ENCODE data around the gene UQCR11.

UQCR11 gene

DNA sequence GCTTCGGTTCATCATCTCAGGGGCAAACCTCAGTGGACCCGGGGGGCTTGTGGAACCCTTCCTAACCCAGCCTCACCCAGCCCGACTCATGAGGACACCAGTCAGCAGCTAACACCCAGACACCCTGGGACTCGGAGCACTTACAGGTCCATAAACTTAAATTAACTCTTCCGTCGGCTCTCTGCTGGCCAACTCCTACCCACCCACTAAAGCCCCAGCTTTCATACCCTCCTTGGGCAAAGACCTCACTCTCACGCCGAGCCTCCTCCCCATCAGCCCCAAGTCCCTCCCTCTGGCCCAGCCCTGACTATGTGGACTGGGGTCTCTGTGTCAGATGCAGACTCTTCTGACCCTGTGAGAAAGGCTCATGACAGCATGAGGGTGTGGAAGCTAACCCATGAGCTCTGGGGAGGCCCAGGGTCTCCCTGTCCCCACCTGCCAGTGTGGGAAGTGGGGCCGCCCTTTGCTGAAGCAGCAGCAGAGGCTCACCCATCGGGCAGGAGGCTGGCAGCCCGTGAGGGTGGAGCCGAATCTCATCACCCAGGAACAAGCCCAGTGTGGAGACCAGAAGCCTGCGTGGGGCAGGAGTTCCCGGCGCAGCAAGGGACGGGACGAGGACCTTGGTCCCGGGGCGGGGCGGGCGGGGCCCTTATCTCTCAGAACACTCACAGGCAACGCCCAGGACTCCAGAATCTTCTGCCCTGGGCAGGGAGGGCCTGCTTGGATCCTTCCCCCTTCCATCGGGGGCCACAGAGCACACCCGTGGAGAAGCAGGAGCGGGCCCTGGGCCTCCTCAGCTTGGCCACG is 27.4 kb upstream of the UQCR11 start:
- H3K9me3 ChIP-seq (ENCODE audit: control insufficient read depth, insufficient read depth, low read length), result no peaks in the 10 kb centered on the region
- H3K36me3 ChIP-seq (ENCODE audit: control insufficient read depth, insufficient read depth, low read length), result peaks cover 67% of the 10 kb centered on the region
- no peak overlapping the region for H3K4me3 ChIP-seq (ENCODE audit: low read depth, low read length)
- no peak overlapping the region for H3K9ac ChIP-seq (ENCODE audit: low read depth, low read length)
- H3K27ac ChIP-seq (ENCODE audit: low read depth, low read length), result no peak overlapping the region
- no peaks in the 10 kb centered on the region for H3K4me1 ChIP-seq (ENCODE audit: control insufficient read depth, insufficient read depth, low read length)
- H3K27me3 ChIP-seq (ENCODE audit: control insufficient read depth, insufficient read depth, low read length), result no peaks in the 10 kb centered on the region

DNA sequence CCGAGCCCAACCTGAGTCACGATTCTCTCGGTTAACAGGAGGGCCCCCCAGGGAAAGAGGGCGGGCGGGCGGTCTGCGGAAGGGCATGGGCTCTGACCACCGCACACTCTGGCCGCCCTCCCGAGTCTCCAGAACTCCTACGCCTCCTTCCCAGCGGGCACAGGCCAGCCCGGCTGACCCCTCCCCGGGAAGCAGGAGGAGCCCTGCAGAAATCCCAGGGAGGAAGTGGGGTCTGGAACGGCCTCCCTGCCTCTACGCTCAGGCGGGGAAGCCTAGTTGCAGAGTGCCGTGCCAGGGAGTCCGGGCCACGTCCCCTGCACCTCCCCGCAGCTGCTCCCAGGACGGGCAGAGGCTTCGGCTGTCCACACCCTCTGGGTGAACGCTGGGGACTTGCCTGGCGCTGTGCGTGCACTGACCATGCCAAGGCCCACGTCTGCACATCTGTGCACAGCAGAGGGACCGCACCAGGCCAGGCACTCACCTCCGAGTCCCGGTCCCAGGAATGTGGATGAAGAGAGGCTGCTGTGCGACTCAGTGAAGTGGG is 26.4 kb upstream of the UQCR11 start:
- H3K36me3 ChIP-seq (ENCODE audit: control insufficient read depth, insufficient read depth, low read length), result peaks cover 64% of the 10 kb centered on the region

DNA sequence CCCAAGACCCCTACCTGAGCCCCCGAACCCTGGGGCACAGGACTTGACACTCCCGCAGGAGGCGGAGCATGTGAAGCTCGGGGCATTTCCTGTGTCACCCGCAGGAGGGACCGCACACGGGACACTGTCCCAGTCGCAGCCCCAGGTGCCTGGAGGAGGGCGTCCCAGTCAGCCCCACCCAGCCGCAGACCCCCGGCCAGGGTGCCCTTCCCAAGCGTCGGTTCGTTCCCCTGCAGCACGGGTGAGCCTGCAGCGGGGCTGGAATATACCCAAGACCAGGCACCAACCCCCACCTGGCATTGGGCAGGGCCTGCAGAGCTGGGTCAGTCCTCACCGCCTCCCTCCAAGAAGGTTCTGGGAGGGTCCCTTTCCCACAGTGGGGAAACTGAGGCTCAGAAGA is 25.5 kb upstream of the UQCR11 start:
- H3K36me3 ChIP-seq (ENCODE audit: control insufficient read depth, insufficient read depth, low read length), result peaks cover 61% of the 10 kb centered on the region
- H3K9ac ChIP-seq (ENCODE audit: low read depth, low read length), result no peak overlapping the region
- H3K27ac ChIP-seq (ENCODE audit: low read depth, low read length), result no peak overlapping the region

More for the DNA sequence above, 26.4 kb upstream of the UQCR11 start:
- Histone ChIP-seq H3K9me3 (ENCODE audit: control insufficient read depth, insufficient read depth, low read length) (no peaks in the 10 kb centered on the region), H3K27ac (ENCODE audit: low read depth, low read length) (no peak overlapping the region), H3K9ac (ENCODE audit: low read depth, low read length) (no peak overlapping the region), H3K27me3 (ENCODE audit: control insufficient read depth, insufficient read depth, low read length) (no peaks in the 10 kb centered on the region), H3K4me3 (ENCODE audit: low read depth, low read length) (no peak overlapping the region), H3K4me1 (ENCODE audit: control insufficient read depth, insufficient read depth, low read length) (no peaks in the 10 kb centered on the region)

DNA sequence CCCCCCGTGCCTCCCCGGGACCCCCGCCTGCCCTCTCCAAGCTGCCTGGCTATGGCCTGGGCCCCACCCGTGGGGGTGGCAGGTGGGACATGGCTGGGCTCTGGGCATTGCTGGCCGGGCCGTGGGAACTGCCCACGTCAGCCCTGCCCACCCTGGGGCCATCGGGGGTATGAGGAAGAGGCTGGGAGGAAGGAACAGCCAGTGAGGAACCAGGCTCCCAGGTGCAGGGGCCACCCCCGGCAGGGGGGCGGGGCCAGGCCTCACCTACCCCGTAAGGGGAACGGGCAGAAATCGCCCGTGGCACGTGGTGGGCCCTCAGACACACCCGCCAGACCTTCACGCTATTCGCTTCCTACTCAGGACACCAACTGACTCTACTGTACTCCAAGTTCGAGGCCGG is 24.8 kb upstream of the UQCR11 start:
- no peak overlapping the region for H3K4me3 ChIP-seq (ENCODE audit: low read depth, low read length)
- no peaks in the 10 kb centered on the region for H3K9me3 ChIP-seq (ENCODE audit: control insufficient read depth, insufficient read depth, low read length)
- peaks cover 58% of the 10 kb centered on the region for H3K36me3 ChIP-seq (ENCODE audit: control insufficient read depth, insufficient read depth, low read length)
- H3K9ac ChIP-seq (ENCODE audit: low read depth, low read length), result no peak overlapping the region
- H3K4me1 ChIP-seq (ENCODE audit: control insufficient read depth, insufficient read depth, low read length), result no peaks in the 10 kb centered on the region
- H3K27me3 ChIP-seq (ENCODE audit: control insufficient read depth, insufficient read depth, low read length), result no peaks in the 10 kb centered on the region
- H3K27ac ChIP-seq (ENCODE audit: low read depth, low read length), result no peak overlapping the region

More for the DNA sequence above, 25.5 kb upstream of the UQCR11 start:
- Histone ChIP-seq H3K4me1 (ENCODE audit: control insufficient read depth, insufficient read depth, low read length) (no peaks in the 10 kb centered on the region), H3K9me3 (ENCODE audit: control insufficient read depth, insufficient read depth, low read length) (no peaks in the 10 kb centered on the region), H3K27me3 (ENCODE audit: control insufficient read depth, insufficient read depth, low read length) (no peaks in the 10 kb centered on the region), H3K4me3 (ENCODE audit: low read depth, low read length) (no peak overlapping the region)

DNA sequence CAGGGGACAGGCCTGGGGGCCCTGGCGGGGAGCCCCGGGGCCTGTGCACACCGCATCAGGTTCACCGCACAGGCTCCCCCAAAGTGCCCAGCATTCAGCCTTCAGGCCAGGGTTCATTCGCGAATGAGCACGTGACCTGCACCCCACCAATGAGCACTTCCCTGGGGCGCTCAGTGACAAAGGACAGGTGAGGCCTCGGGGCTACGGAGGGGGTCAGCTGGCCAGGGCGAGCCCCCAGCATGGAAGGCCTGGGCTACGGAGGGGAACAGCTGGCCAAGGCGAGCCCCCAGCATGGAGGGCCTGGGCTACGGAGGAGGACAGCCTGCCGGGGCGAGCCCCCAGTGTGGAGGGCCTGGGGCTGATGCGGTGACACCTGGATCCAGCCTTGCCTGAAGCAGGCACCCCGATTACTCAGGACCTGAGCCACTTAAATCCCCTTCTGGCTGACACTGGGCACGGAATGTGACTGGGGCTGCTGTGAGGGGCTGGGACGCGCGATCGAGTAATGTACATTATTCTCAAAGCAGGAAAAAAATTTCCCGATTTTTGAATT is 24.1 kb upstream of the UQCR11 start:
- Histone ChIP-seq H3K27me3 (ENCODE audit: control insufficient read depth, insufficient read depth, low read length) (no peaks in the 10 kb centered on the region), H3K9ac (ENCODE audit: low read depth, low read length) (no peak overlapping the region), H3K27ac (ENCODE audit: low read depth, low read length) (no peak overlapping the region), H3K4me3 (ENCODE audit: low read depth, low read length) (no peak overlapping the region), H3K36me3 (ENCODE audit: control insufficient read depth, insufficient read depth, low read length) (peaks cover 57% of the 10 kb centered on the region), H3K4me1 (ENCODE audit: control insufficient read depth, insufficient read depth, low read length) (no peaks in the 10 kb centered on the region), H3K9me3 (ENCODE audit: control insufficient read depth, insufficient read depth, low read length) (no peaks in the 10 kb centered on the region)

DNA sequence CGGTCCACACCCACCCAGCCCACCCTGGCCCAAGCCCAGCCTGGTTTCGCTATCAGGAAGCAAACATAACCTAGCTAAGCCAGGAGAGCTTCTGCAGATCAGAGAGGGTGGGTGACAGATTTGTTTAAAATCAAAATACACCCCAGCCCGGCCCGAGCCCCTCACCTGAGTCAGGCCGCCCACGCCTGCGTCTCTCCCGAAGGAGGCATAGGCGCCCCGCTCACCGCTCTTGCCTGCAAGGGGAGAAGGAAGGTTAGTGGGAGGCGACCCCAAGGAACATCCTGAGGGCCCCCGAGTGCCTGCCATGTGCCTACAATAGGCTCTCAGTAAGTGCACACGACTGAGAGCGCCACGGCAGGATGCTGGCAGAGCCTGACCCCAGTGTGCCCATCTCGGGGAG is 21.9 kb upstream of the UQCR11 start:
- peaks cover 57% of the 10 kb centered on the region for H3K36me3 ChIP-seq (ENCODE audit: control insufficient read depth, insufficient read depth, low read length)
- H3K9ac ChIP-seq (ENCODE audit: low read depth, low read length), result no peak overlapping the region
- no peaks in the 10 kb centered on the region for H3K27me3 ChIP-seq (ENCODE audit: control insufficient read depth, insufficient read depth, low read length)
- no peak overlapping the region for H3K4me3 ChIP-seq (ENCODE audit: low read depth, low read length)
- no peaks in the 10 kb centered on the region for H3K4me1 ChIP-seq (ENCODE audit: control insufficient read depth, insufficient read depth, low read length)
- no peak overlapping the region for H3K27ac ChIP-seq (ENCODE audit: low read depth, low read length)
- no peaks in the 10 kb centered on the region for H3K9me3 ChIP-seq (ENCODE audit: control insufficient read depth, insufficient read depth, low read length)

DNA sequence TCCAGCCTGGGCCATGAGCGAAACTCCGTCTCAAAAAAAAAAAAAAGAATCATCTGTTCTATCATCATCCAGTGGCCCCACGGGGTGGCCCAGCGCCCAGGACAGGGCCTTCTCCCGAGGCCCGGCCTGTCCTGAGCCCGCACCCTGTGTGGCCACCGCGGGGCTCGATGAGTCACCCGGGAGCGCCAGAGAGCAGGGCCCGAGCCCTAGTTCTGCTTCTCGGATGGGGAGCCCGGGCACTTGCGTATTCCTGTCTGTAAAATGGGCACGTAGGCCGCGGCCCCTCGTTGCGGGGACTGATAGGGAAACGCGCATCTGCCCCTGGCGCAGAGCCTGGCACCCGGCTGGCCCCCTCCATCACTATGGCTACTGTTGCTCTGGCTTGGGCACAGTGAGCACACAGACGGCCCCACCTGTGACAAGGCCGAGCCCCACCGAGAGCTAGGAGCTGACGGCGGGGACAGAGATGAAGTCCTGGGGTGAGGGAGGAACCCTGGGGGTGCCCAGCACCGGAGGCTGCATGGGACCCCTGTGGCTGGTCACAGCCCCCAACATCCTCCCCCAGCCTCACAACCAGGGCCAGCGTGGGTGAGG is 21.3 kb upstream of the UQCR11 start:
- Histone ChIP-seq H3K9me3 (ENCODE audit: control insufficient read depth, insufficient read depth, low read length) (no peaks in the 10 kb centered on the region), H3K36me3 (ENCODE audit: control insufficient read depth, insufficient read depth, low read length) (peaks cover 53% of the 10 kb centered on the region), H3K27ac (ENCODE audit: low read depth, low read length) (no peak overlapping the region), H3K4me3 (ENCODE audit: low read depth, low read length) (no peak overlapping the region), H3K9ac (ENCODE audit: low read depth, low read length) (no peak overlapping the region), H3K4me1 (ENCODE audit: control insufficient read depth, insufficient read depth, low read length) (no peaks in the 10 kb centered on the region), H3K27me3 (ENCODE audit: control insufficient read depth, insufficient read depth, low read length) (no peaks in the 10 kb centered on the region)

DNA sequence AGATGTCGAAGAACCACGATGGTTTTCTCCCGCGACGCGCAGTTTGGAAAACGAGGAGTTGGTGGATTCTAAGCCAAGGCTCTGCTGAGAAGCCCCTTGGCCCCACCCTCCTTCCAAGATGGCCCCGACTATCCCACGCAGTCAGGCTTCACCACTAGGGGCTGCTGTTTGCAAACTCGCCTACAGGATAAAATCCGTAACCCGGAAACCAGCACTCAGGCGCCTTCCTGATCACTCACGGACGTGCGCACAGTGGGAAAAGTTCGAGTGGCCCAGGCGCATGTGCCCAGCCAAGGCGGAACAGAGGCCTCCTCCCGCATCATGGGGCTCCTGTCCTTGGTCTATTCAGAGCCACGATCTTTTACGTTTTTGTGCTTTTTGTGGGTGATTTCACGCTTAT is 19.2 kb upstream of the UQCR11 start:
- Histone ChIP-seq H3K27me3 (ENCODE audit: control insufficient read depth, insufficient read depth, low read length) (no peaks in the 10 kb centered on the region), H3K9me3 (ENCODE audit: control insufficient read depth, insufficient read depth, low read length) (no peaks in the 10 kb centered on the region), H3K9ac (ENCODE audit: low read depth, low read length) (no peak overlapping the region), H3K36me3 (ENCODE audit: control insufficient read depth, insufficient read depth, low read length) (peaks cover 56% of the 10 kb centered on the region), H3K27ac (ENCODE audit: low read depth, low read length) (no peak overlapping the region), H3K4me1 (ENCODE audit: control insufficient read depth, insufficient read depth, low read length) (no peaks in the 10 kb centered on the region), H3K4me3 (ENCODE audit: low read depth, low read length) (no peak overlapping the region)

DNA sequence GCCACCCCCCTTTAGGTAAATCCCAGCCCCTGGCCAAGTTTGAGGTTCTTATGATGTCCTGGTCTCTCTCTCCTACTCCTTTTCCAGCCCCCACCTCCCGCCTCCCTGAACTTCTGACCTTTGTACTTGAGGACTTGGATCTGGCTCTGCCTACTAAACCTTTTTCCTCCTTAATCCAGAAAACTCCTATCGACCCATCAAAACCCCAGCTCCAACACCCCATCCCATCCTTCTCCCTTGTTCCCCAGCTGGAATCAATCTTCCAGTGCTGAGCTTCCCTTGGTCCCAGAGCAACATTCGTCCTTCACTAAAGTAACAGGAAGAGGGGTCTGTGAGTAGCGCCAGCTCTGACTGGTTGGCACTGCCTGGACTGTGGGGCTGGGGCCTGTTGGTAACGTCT is 17.3 kb upstream of the UQCR11 start:
- Histone ChIP-seq H3K36me3 (ENCODE audit: control insufficient read depth, insufficient read depth, low read length) (peaks cover 71% of the 10 kb centered on the region), H3K27ac (ENCODE audit: low read depth, low read length) (no peak overlapping the region), H3K9me3 (ENCODE audit: control insufficient read depth, insufficient read depth, low read length) (no peaks in the 10 kb centered on the region), H3K4me3 (ENCODE audit: low read depth, low read length) (no peak overlapping the region), H3K9ac (ENCODE audit: low read depth, low read length) (no peak overlapping the region), H3K27me3 (ENCODE audit: control insufficient read depth, insufficient read depth, low read length) (no peaks in the 10 kb centered on the region), H3K4me1 (ENCODE audit: control insufficient read depth, insufficient read depth, low read length) (no peaks in the 10 kb centered on the region)

DNA sequence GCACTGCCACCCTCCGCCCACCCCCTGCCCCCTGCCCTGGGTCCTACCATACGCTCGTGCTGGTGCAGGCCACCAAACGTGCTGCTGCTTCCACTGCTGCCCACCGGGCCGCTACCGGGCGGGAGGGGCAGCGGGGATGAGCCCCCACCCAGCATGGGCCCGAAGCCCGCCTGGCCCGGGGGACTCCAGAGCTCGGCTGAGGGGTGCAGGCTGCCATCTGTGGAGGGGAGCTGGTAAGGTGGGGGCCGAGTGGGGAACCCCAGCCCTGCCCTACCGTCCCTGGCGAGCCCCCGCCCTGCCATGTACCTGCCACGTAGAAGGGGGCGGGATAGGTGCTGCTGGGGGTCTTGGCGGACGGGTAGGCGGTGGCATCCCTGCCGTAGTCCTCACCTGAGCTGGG is 16.7 kb upstream of the UQCR11 start:
- Histone ChIP-seq H3K36me3 (ENCODE audit: control insufficient read depth, insufficient read depth, low read length) (peaks cover 73% of the 10 kb centered on the region), H3K27me3 (ENCODE audit: control insufficient read depth, insufficient read depth, low read length) (no peaks in the 10 kb centered on the region), H3K9me3 (ENCODE audit: control insufficient read depth, insufficient read depth, low read length) (no peaks in the 10 kb centered on the region), H3K9ac (ENCODE audit: low read depth, low read length) (no peak overlapping the region), H3K4me1 (ENCODE audit: control insufficient read depth, insufficient read depth, low read length) (no peaks in the 10 kb centered on the region), H3K4me3 (ENCODE audit: low read depth, low read length) (no peak overlapping the region), H3K27ac (ENCODE audit: low read depth, low read length) (no peak overlapping the region)

DNA sequence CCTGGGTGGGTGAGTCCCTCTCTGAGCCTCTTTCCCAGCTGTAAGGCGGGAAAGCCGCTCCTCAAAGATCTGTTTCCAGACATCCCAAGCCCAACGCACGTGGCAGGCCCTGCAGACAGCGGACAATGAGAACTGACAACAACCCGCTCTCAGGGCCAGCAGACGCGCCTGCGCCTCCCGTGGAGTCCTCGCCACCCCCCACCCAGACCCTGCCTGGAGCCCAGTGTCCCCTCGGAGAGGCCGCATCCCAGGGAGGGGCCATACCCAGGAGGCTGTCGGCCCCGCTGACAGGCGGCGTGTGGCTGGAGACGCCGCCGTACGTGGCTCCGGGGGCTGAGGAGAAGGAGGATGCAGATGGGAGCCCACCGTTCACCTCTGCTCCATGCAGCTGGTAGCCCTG is 16.3 kb upstream of the UQCR11 start:
- peaks cover 75% of the 10 kb centered on the region for H3K36me3 ChIP-seq (ENCODE audit: control insufficient read depth, insufficient read depth, low read length)
- H3K27me3 ChIP-seq (ENCODE audit: control insufficient read depth, insufficient read depth, low read length), result no peaks in the 10 kb centered on the region
- no peak overlapping the region for H3K27ac ChIP-seq (ENCODE audit: low read depth, low read length)
- H3K9ac ChIP-seq (ENCODE audit: low read depth, low read length), result no peak overlapping the region
- H3K9me3 ChIP-seq (ENCODE audit: control insufficient read depth, insufficient read depth, low read length), result no peaks in the 10 kb centered on the region
- no peak overlapping the region for H3K4me3 ChIP-seq (ENCODE audit: low read depth, low read length)
- no peaks in the 10 kb centered on the region for H3K4me1 ChIP-seq (ENCODE audit: control insufficient read depth, insufficient read depth, low read length)

Data from HUES48 (cell line).